Hepatocyte (in vitro differentiated cells): ENCODE results near the gene TMEM51. TPM values are rescaled to one million over a fixed set of nuclear protein-coding genes. Genes with fewer than 3 reads are reported as not detected.

Experiments used
- DNase-seq: peaks from one replicate; pipeline ENCODE4 v3.0.0-alpha.2; 2016; ENCODE audit warnings: low spot score
- H2AFZ ChIP-seq: fragments of 200-600 bp; sonication (generic); 2 replicates; pipeline ENCODE4 v1.6.0; 2016; ENCODE audit warnings: antibody characterized with exemption, mild to moderate bottlenecking
- H3K27ac ChIP-seq: fragments of 200-600 bp; sonication (generic); 2 replicates; pipeline ENCODE4 v1.5.1; 2016; ENCODE audit warnings: mild to moderate bottlenecking
- H3K27me3 ChIP-seq: fragments of 200-600 bp; sonication (generic); 2 replicates; pipeline ENCODE4 v1.6.1; 2016
- H3K36me3 ChIP-seq: fragments of 200-600 bp; sonication (generic); replicated peaks from 2 replicates; pipeline ENCODE4 v1.5.1; 2016; ENCODE audit warnings: low read depth; ENCODE audit not compliant: insufficient read depth
- H3K4me1 ChIP-seq: fragments of 200-600 bp; sonication (generic); 2 replicates; pipeline ENCODE4 v1.5.1; 2016; ENCODE audit warnings: mild to moderate bottlenecking, moderate library complexity; ENCODE audit not compliant: insufficient read depth
- H3K4me2 ChIP-seq: fragments of 200-600 bp; sonication (generic); 2 replicates; pipeline ENCODE4 v1.6.0; 2016
- H3K4me3 ChIP-seq: fragments of 200-600 bp; sonication (generic); 2 replicates; pipeline ENCODE4 v1.5.1; 2016; ENCODE audit warnings: mild to moderate bottlenecking
- H3K79me2 ChIP-seq: fragments of 200-600 bp; sonication (generic); 2 replicates; pipeline ENCODE4 v1.6.0; 2017; ENCODE audit warnings: mild to moderate bottlenecking
- H3K9me2 ChIP-seq: fragments of 200-600 bp; sonication (generic); replicated peaks from 2 replicates; pipeline ENCODE4 v1.6.0; 2017; ENCODE audit warnings: mild to moderate bottlenecking; ENCODE audit not compliant: insufficient read depth
- H3K9me3 ChIP-seq: fragments of 200-600 bp; sonication (generic); 2 replicates; pipeline ENCODE4 v1.5.1; 2016; ENCODE audit warnings: low read depth, mild to moderate bottlenecking
- H4K20me1 ChIP-seq: fragments of 200-600 bp; sonication (generic); 2 replicates; pipeline ENCODE4 v1.6.0; 2016; ENCODE audit warnings: mild to moderate bottlenecking; ENCODE audit not compliant: insufficient read depth, poor library complexity, severe bottlenecking
- EZH2 ChIP-seq: fragments of 200-600 bp; sonication (generic); IDR thresholded peaks from 2 replicates; pipeline ENCODE4 v1.6.1; 2016; ENCODE audit warnings: antibody characterized with exemption, mild to moderate bottlenecking, borderline replicate concordance
- EZH2phosphoT487 ChIP-seq: fragments of 200-600 bp; sonication (generic); IDR thresholded peaks from one replicate; pipeline ENCODE4 v1.6.1; 2018; ENCODE audit warnings: antibody characterized with exemption, mild to moderate bottlenecking, low read depth, moderate library complexity; ENCODE audit not compliant: unreplicated experiment, severe bottlenecking
- WGBS: methylation state at CpG from one replicate; pipeline ENCODE4 v1.1.6; 2016; ENCODE audit warnings: low lambda C conversion rate; ENCODE audit errors: missing lambda C conversion rate; 5-methylcytosine and 5-hydroxymethylcytosine counted together
- polyA plus RNA-seq: library from polyadenylated mRNA; unstranded; fragments of >200 nt; fragmentation: Nextera tagmentation; extraction: Ambion mirVana; gene quantifications from 2 replicates; pipeline ENCODE4 v1.2.1, GENCODE V29; 2016
- total RNA-seq: library from RNA; depleted of rRNA; stranded (reverse); fragments of >200 nt; gene quantifications from 2 replicates; pipeline ENCODE4 v1.2.3, GENCODE V29; 2014
- TF ChIP-seq, protein P1 (sequence below): fragments of 200-600 bp; sonication (generic); IDR thresholded peaks from 2 replicates; pipeline ENCODE4 v1.5.1; 2016; ENCODE audit warnings: antibody characterized with exemption, mild to moderate bottlenecking; ENCODE audit not compliant: poor library complexity

Gene TMEM51
- total and polyA plus RNA-seq, 2 experiments from 2014 or later, result 23.4 to 24.0 TPM

DNA sequence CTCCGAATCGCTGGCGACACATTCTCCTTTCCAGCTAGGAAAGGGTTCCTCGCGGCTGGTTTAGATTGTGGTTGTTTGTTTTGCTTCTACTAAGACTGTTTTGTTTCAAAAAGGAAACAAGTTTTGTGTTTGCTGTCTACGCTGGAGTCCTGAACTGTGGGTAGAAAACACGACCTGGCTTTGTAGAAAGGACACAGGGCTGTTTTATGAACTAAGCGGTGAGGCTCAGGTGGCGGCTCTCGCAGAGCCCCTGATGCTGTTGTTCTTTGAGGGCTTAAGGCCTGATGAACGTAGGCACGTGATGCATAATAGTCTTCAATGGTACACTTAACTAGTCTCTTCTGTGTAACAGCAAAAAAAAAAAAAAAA, 66.5 kb downstream of the TMEM51 start:
- H3K27ac ChIP-seq, result no peak overlapping the region
- H3K9me3 ChIP-seq, result no peaks in the 10 kb centered on the region
- no peak for DNase-seq
- H4K20me1 ChIP-seq, result no peaks in the 10 kb centered on the region
- H3K4me2 ChIP-seq, result no peak overlapping the region
- no peak overlapping the region for H2AFZ ChIP-seq
- no peaks in the 10 kb centered on the region for H3K79me2 ChIP-seq
- no peak overlapping the region for H3K4me3 ChIP-seq
- peaks cover 2% of the 10 kb centered on the region for H3K4me1 ChIP-seq
- 90% methylated on average over 12 of the region's 12 CpGs for WGBS
- TF ChIP-seq, protein P1, sequence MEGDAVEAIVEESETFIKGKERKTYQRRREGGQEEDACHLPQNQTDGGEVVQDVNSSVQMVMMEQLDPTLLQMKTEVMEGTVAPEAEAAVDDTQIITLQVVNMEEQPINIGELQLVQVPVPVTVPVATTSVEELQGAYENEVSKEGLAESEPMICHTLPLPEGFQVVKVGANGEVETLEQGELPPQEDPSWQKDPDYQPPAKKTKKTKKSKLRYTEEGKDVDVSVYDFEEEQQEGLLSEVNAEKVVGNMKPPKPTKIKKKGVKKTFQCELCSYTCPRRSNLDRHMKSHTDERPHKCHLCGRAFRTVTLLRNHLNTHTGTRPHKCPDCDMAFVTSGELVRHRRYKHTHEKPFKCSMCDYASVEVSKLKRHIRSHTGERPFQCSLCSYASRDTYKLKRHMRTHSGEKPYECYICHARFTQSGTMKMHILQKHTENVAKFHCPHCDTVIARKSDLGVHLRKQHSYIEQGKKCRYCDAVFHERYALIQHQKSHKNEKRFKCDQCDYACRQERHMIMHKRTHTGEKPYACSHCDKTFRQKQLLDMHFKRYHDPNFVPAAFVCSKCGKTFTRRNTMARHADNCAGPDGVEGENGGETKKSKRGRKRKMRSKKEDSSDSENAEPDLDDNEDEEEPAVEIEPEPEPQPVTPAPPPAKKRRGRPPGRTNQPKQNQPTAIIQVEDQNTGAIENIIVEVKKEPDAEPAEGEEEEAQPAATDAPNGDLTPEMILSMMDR, result no peak
- TF ChIP-seq EZH2, result no peak
- no peak for TF ChIP-seq EZH2phosphoT487
- no peaks in the 10 kb centered on the region for H3K9me2 ChIP-seq
- H3K27me3 ChIP-seq, result no peaks in the 10 kb centered on the region
- no peaks in the 10 kb centered on the region for H3K36me3 ChIP-seq

DNA sequence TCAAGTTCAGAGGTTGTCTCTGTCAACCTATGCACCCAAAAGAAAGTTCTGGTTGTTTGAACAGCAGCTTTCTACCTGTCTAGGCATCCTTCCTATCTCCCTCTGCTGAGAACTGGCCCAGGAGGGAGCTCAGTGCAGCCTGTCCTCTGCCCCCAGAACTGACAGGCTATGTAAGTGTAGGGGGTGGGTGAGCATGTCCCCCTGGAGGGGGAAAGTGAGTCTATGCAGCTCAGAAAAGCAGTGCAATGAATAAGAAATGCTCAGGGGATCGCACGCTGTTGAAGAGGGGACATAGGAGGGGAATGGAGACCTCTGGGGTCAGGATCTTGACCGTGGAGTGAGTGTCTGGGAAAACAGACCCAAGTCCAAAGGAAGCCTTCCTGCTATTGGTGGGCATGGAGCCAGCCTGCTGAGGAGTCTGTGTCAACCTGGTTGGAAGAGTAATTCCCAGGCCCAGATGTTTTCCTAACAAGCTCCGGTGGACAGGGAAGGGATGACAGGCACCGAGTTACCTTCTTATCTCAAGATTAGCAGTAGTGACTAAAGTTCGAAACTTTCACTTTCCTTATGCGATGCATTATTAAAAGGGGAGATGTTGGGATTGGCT, 67.4 kb downstream of the TMEM51 start:
- no peaks in the 10 kb centered on the region for H3K36me3 ChIP-seq
- DNase-seq, result peak; percentile 59
- no peak overlapping the region for H3K4me3 ChIP-seq
- H3K79me2 ChIP-seq, result no peaks in the 10 kb centered on the region
- no peaks in the 10 kb centered on the region for H3K9me3 ChIP-seq
- no peaks in the 10 kb centered on the region for H3K9me2 ChIP-seq
- no peak overlapping the region for H3K27ac ChIP-seq
- H2AFZ ChIP-seq, result no peak overlapping the region
- no peaks in the 10 kb centered on the region for H3K27me3 ChIP-seq
- H3K4me2 ChIP-seq, result no peak overlapping the region
- 69% methylated on average over 7 of the region's 7 CpGs for WGBS
- H3K4me1 ChIP-seq, result no peaks in the 10 kb centered on the region
- TF ChIP-seq, protein P1, result no peak
- no peaks in the 10 kb centered on the region for H4K20me1 ChIP-seq

DNA sequence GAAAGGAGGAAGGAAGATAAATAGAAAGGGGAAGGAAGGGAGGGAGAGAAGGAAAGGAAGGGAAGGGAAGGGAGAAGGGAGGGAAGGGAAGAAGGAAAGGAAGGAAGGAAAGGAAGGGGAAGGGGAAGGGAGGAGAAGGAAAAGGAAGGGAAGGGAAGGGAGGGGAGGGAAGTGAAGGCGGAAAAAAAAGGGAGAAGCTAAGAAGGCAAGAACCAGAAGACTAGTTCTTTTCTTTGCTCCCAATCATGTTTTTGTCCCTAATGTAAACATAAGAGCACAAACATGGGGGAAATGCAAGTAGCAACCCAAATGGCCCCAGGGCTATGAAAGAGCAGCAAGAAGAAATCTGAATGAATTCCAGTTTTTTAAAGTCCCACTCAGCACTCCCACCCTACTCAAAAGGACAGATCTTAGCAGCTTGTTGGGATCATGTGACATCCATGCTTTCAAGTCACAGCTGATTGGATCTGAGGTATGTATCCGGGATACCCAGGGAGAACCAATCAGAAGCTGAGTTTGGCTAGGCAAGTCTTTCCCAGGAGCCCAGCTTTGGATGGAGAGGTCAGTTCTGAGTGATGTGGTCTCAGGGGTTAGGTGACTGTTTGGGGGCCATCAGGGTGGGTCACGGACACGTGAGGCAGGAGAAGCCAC, 69.2 kb downstream of the TMEM51 start:
- 99% methylated on average over 3 of the region's 4 CpGs for WGBS
- H3K79me2 ChIP-seq, result no peaks in the 10 kb centered on the region
- H4K20me1 ChIP-seq, result no peaks in the 10 kb centered on the region
- H3K9me3 ChIP-seq, result no peaks in the 10 kb centered on the region
- no peaks in the 10 kb centered on the region for H3K9me2 ChIP-seq
- no peaks in the 10 kb centered on the region for H3K27me3 ChIP-seq
- H3K36me3 ChIP-seq, result no peaks in the 10 kb centered on the region
- H3K27ac ChIP-seq, result no peak overlapping the region
- no peak overlapping the region for H3K4me2 ChIP-seq
- TF ChIP-seq, protein P1, result no peak
- TF ChIP-seq EZH2, result no peak
- TF ChIP-seq EZH2phosphoT487, result no peak
- DNase-seq, result no peak
- no peak overlapping the region for H2AFZ ChIP-seq
- H3K4me3 ChIP-seq, result no peak overlapping the region
- no peaks in the 10 kb centered on the region for H3K4me1 ChIP-seq
